Limb (tissue), 2 donors: ENCODE measurements around the gene UGT8.

Experiments
- DNase-seq, 2 donors: peaks; one replicate each; pipeline ENCODE4 v3.0.0-alpha.2; 2016; ENCODE audit errors: extremely low spot score in 2 of 2

The UGT8 gene

DNA sequence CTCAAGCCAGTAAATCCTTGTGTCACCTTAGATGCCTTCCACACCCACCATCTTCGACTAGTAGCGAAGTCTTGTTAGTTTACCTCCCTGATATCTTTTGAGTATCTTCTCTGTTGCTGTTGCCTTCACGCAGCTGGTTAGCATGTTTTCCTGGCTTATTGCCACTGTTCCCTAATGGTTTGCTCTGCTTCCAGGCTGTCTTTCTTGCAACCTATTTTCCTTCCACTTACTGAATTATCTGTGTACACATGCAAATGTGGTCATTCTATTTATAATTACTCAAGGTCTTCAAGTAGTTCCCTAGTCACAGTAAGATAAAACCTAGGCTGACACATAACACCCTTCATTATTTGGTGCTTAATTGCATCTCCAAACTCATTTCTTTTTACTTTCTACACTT lies 89.5 kb downstream of the UGT8 start:
- no peak for DNase-seq

GRCh38 chr4:114690571-114690970 lies 92.0 kb downstream of the UGT8 start:
- DNase-seq, result no peak

DNA sequence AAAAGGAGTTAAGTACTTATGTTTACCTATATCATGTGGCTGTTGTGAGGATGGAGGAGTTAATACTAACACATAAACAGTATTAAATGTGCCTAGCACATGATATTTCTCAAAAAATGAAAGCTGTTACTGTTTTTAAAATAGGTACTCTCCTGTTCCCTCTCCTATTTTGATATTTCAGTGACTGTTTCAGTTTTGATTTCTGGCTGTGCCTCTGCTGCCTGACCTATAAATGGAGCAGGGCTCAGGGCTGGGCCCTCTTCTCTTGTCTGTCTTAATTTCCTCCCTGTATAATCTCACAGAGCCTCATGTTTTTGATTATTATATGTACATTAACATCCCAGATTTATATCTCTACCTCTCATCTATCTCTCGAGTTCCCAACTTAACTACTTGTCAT lies 93.3 kb downstream of the UGT8 start:
- no peak for DNase-seq

DNA sequence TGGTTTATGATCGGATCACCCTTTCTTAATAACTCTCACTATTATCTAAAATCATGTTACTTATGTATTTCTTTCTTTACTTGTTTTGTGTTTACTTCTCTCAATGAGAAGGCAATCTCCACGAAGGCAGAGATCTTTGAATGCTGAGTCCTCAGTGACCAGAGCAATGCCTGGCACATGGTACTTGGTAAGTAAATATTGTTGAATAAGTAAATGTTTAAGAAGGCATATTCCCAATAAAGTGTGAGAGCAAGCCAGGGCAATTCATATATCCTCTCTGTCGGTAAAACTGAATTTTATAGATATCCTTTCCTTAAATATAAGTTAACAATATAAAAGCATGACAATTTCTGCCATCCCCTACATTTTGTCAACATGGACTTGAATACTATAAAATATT lies 94.4 kb downstream of the UGT8 start:
- DNase-seq, result no peak

GRCh38 chr4:114694770-114695169 lies 96.2 kb downstream of the UGT8 start:
- DNase-seq, result peak in 1 of 2 donors; percentile 62

GRCh38 chr4:114698231-114698630 lies 99.6 kb downstream of the UGT8 start:
- peak in 1 of 2 donors; percentile 63 for DNase-seq

DNA sequence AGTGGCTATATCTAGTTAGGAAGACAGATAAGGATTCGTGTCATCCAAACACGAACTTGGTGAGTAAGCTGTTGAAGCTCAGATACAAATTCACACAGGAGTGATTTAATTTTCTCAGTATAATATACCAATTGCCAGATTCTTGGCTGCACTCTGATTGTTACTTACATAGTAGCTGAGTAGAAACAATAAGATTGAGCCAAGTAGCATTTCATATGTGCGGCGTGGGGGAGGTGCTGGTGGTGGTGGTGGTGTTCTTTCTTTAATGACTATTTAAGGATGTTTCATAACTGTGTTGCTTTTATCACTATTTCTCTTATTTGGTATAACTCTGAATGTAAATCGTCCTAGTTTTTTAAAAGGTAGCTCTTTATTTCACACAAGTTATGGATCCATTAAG lies 102.9 kb downstream of the UGT8 start:
- DNase-seq, result no peak

- no peak for DNase-seq
These were observed 118.8 kb downstream of the UGT8 start for GRCh38 chr4:114717432-114717831.

GRCh38 chr4:114725066-114725465 lies 126.5 kb downstream of the UGT8 start:
- DNase-seq, result no peak

- no peak for DNase-seq
These were observed 128.9 kb downstream of the UGT8 start for GRCh38 chr4:114727461-114727860.
